Gastrocnemius medialis (tissue), 4 donors: ENCODE data around the gene MAP3K6.

Source experiments
- POLR2A ChIP-seq, 2 donors: fragments of 450-650 bp; IDR thresholded peaks; one replicate each; pipeline ENCODE4 v1.6.1; 2017; ENCODE audit warnings: antibody characterized with exemption in 2 of 2, mild to moderate bottlenecking in 2 of 2, moderate library complexity in 2 of 2
- TF ChIP-seq, protein P1 (sequence below), 5 experiments: fragments of 450-650 bp in 3 of 5; fragments of 200-600 bp in 2 of 5; sonication (generic) in 2 of 5; IDR thresholded peaks in 4 of 5; conservative IDR thresholded peaks in 1 of 5; 1 replicate in 4 of 5; 2 replicates in 1 of 5; pipeline ENCODE4 v1.5.1; 2016 to 2019; ENCODE audit warnings: antibody characterized with exemption in 5 of 5, mild to moderate bottlenecking in 3 of 5, moderate library complexity in 3 of 5

DNA sequence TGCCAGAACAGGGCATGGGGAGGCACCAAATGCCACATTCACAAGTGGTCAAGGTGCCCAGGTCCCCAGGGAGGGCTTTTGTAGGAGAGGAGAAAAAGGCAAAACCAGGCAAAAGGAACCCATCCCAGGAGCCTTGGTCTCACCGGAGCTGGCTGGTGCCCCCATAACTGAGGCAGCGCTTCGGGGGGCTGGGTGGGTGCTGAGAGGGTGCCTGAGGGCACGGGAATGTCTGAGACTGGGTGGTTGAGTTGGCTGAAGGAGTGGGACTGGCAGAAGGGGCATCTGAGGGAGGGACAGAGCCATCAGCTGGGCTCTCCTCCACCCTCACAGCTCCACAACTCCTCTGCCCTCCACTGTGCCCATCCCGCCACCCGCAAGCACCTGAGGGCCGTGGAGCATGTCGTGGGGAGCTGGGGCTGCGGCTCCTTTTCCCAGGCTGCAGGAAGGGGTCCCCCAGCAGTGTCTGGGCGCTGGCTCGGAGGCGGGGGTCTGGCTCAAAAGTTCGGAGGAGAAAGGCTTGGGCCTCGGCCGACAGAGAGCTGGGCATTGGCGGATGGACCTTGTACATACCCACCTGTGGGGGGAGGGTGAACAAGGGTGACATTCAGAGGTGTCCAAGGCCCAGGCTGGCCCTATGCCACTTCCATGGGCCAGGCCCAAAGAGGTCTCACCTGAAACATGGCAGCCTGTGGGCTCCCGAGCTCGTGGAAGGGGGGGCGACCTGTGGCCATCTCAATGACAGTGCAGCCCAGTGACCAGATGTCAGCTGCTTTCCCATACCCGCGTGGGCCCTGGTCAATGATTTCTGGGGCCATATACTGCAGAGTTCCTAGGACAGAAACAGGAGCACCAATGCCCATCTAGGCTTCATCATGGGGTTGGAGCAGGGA lies 8.5 kb downstream of the MAP3K6 start:
- TF ChIP-seq, protein P1, sequence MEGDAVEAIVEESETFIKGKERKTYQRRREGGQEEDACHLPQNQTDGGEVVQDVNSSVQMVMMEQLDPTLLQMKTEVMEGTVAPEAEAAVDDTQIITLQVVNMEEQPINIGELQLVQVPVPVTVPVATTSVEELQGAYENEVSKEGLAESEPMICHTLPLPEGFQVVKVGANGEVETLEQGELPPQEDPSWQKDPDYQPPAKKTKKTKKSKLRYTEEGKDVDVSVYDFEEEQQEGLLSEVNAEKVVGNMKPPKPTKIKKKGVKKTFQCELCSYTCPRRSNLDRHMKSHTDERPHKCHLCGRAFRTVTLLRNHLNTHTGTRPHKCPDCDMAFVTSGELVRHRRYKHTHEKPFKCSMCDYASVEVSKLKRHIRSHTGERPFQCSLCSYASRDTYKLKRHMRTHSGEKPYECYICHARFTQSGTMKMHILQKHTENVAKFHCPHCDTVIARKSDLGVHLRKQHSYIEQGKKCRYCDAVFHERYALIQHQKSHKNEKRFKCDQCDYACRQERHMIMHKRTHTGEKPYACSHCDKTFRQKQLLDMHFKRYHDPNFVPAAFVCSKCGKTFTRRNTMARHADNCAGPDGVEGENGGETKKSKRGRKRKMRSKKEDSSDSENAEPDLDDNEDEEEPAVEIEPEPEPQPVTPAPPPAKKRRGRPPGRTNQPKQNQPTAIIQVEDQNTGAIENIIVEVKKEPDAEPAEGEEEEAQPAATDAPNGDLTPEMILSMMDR (IDR thresholded peaks at IDR 0.05 in 4 of 5, conservative IDR thresholded peaks at IDR 0.05 in 1 of 5), result no peak
- no peak for TF ChIP-seq POLR2A (IDR thresholded peaks at IDR 0.05)
